Activated B cell treated with CpG ODN at 0.5 μM for 24 hours (primary cell): ENCODE data around the gene SLC16A13. TPM values are rescaled to one million over a fixed set of nuclear protein-coding genes. Genes with fewer than 3 reads are reported as not detected.
A peak's percentile ranks its signal among the peaks of the same experiment; 100 is the strongest.

Experiments used
- ATAC-seq: fragments of 200-7000 bp; cut with Tn5 transposase; one replicate; pipeline ENCODE4 v1.10.0; 2021; ENCODE audit warnings: low read depth, mild to moderate bottlenecking, moderate library complexity
- CTCF ChIA-PET: fragments of 350-600 bp; sonication (Branson Sonifier 250); formaldehyde crosslinking; loops from one replicate; lab custom pipeline; 2021; ENCODE audit warnings: antibody characterized with exemption; lab: Charles Lee
- POLR2A ChIA-PET: fragments of 350-600 bp; sonication (Branson Sonifier 250); formaldehyde crosslinking; loops from one replicate; lab custom pipeline; 2021; ENCODE audit warnings: antibody characterized with exemption; lab: Charles Lee
- DNase-seq: peaks from one replicate; pipeline ENCODE4 v3.0.0; 2022
- H3K27ac Mint-ChIP-seq: one replicate; pipeline ENCODE4 v1.8.0; 2020; ENCODE audit warnings: mixed read lengths
- H3K27me3 Mint-ChIP-seq: one replicate; pipeline ENCODE4 v1.8.0; 2021; ENCODE audit warnings: mixed read lengths
- H3K36me3 Mint-ChIP-seq: one replicate; pipeline ENCODE4 v1.8.0; 2021; ENCODE audit warnings: low read depth, mixed read lengths
- H3K4me1 Mint-ChIP-seq: one replicate; pipeline ENCODE4 v1.8.0; 2021; ENCODE audit warnings: mixed read lengths
- H3K4me3 Mint-ChIP-seq: one replicate; pipeline ENCODE4 v1.8.0; 2020; ENCODE audit warnings: mild to moderate bottlenecking, mixed read lengths
- H3K9me3 Mint-ChIP-seq: one replicate; pipeline ENCODE4 v1.8.0; 2020; ENCODE audit warnings: mixed read lengths
- intact Hi-C: fragments of 100-400 bp; cut with micrococcal nuclease; formaldehyde crosslinking; loops from one replicate; pipeline ENCODE4 v1.15.1; 2024
- total RNA-seq: library from RNA; stranded (reverse); gene quantifications from 2 replicates; pipeline ENCODE4 v1.2.3, GENCODE V29; 2022
- TF ChIP-seq, protein P1 (sequence below): fragments of 200-600 bp; IDR thresholded peaks from one replicate; pipeline ENCODE4 v1.8.0; 2022; ENCODE audit warnings: antibody characterized with exemption, mild to moderate bottlenecking

The SLC16A13 gene
- total RNA-seq, 1 donor from 2014 or later: 11.8 TPM

GRCh38 chr17:7022781-7023571 is 12.8 kb upstream of the SLC16A13 start, which contains the start of gene BCL6B:
Gene BCL6B, plus strand, starts transcription at chr17:7023050. Its CDS starts 622 bp downstream, at chr17:7023672.
- intact Hi-C loops: loop anchor here (1.0 kb wide), 6 partner anchors 9 to 180 kb away; a partner anchor contains a TSS
- CTCF ChIA-PET: interaction anchor here (0.7 to 3.9 kb wide), 9 partner anchors 12 to 180 kb away, joined by 3 to 48 read pairs (median 16); no protein-coding TSS in a partner anchor
- TF ChIP-seq, protein P1, sequence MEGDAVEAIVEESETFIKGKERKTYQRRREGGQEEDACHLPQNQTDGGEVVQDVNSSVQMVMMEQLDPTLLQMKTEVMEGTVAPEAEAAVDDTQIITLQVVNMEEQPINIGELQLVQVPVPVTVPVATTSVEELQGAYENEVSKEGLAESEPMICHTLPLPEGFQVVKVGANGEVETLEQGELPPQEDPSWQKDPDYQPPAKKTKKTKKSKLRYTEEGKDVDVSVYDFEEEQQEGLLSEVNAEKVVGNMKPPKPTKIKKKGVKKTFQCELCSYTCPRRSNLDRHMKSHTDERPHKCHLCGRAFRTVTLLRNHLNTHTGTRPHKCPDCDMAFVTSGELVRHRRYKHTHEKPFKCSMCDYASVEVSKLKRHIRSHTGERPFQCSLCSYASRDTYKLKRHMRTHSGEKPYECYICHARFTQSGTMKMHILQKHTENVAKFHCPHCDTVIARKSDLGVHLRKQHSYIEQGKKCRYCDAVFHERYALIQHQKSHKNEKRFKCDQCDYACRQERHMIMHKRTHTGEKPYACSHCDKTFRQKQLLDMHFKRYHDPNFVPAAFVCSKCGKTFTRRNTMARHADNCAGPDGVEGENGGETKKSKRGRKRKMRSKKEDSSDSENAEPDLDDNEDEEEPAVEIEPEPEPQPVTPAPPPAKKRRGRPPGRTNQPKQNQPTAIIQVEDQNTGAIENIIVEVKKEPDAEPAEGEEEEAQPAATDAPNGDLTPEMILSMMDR: no peak
- POLR2A ChIA-PET: interaction anchor here (0.6 to 7.4 kb wide), 18 partner anchors 9 to 1170 kb away, joined by 3 to 112 read pairs (median 5); partner anchors contain the start of genes DLG4, MPDU1, RNASEK and SLC16A13
- no peak for ATAC-seq
- H3K36me3 Mint-ChIP-seq: peaks cover under 1% of the 10 kb centered on the region
- peak within 1 kb of the TSS; percentile 82 for H3K4me3 Mint-ChIP-seq
- no peaks in the 10 kb centered on the region for H3K9me3 Mint-ChIP-seq
- DNase-seq: no peak
- peak within 1 kb of the TSS; percentile 85 for H3K27ac Mint-ChIP-seq
- peaks cover 27% of the 10 kb centered on the region for H3K4me1 Mint-ChIP-seq
- H3K27me3 Mint-ChIP-seq: no peaks in the 10 kb centered on the region

DNA sequence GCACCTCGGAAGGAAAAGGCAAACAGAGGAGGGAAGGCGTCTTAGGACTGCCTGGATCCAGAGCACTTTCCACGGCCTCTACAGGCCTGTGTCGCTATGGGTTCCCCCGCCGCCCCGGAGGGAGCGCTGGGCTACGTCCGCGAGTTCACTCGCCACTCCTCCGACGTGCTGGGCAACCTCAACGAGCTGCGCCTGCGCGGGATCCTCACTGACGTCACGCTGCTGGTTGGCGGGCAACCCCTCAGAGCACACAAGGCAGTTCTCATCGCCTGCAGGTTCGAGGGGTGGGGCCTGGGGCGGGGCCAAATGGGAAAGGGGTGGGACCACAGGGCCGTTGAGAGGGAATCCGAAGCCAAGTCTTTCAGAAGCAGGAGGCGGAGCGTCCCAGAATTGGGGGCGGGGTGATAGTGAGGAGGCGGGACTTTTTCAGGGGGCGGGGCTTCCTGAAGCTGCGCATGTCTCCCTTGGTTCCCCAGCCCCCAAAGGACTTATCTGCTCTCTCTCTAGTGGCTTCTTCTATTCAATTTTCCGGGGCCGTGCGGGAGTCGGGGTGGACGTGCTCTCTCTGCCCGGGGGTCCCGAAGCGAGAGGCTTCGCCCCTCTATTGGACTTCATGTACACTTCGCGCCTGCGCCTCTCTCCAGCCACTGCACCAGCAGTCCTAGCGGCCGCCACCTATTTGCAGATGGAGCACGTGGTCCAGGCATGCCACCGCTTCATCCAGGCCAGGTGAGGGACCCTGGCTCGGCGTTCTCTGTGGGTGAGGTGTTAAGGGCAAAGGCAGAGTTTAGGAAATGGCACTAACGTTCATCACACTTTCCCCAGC is 12.0 kb upstream of the SLC16A13 start:
- Mint-ChIP-seq H3K9me3 (no peaks in the 10 kb centered on the region), H3K36me3 (no peaks in the 10 kb centered on the region), H3K4me1 (peaks cover 27% of the 10 kb centered on the region), H3K27me3 (no peaks in the 10 kb centered on the region), H3K4me3 (peak overlapping the region; percentile 82), H3K27ac (peak overlapping the region; percentile 85)
- DNase-seq: peak; percentile 88
- CTCF ChIA-PET: interaction anchor here (3.9 kb wide), 1 partner anchor 109 kb away, joined by 48 read pairs; no protein-coding TSS in a partner anchor
- TF ChIP-seq, protein P1: no peak
- intact Hi-C loops: no loop called here
- POLR2A ChIA-PET: interaction anchor here (0.6 to 7.4 kb wide), 14 partner anchors 10 to 1169 kb away, joined by 3 to 112 read pairs (median 4); partner anchors contain the start of genes DLG4, MPDU1, RNASEK and SLC16A13
- ATAC-seq: peak; percentile 81

DNA sequence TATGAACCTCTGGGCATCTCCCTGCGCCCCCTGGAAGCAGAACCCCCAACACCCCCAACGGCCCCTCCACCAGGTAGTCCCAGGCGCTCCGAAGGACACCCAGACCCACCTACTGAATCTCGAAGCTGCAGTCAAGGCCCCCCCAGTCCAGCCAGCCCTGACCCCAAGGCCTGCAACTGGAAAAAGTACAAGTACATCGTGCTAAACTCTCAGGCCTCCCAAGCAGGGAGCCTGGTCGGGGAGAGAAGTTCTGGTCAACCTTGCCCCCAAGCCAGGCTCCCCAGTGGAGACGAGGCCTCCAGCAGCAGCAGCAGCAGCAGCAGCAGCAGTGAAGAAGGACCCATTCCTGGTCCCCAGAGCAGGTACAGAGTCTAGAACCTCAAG is 11.4 kb upstream of the SLC16A13 start:
- intact Hi-C loops: no loop called here
- CTCF ChIA-PET: no interaction called here
- POLR2A ChIA-PET: interaction anchor here (0.6 to 7.4 kb wide), 7 partner anchors 11 to 1149 kb away, joined by 3 to 112 read pairs (median 5); partner anchors contain the start of genes MPDU1, RNASEK and SLC16A13
- H3K27ac Mint-ChIP-seq: no peak overlapping the region
- H3K27me3 Mint-ChIP-seq: no peaks in the 10 kb centered on the region
- DNase-seq: no peak
- H3K36me3 Mint-ChIP-seq: no peaks in the 10 kb centered on the region
- peaks cover 32% of the 10 kb centered on the region for H3K4me1 Mint-ChIP-seq
- ATAC-seq: no peak
- H3K9me3 Mint-ChIP-seq: no peaks in the 10 kb centered on the region
- no peak overlapping the region for H3K4me3 Mint-ChIP-seq
- TF ChIP-seq, protein P1: no peak

DNA sequence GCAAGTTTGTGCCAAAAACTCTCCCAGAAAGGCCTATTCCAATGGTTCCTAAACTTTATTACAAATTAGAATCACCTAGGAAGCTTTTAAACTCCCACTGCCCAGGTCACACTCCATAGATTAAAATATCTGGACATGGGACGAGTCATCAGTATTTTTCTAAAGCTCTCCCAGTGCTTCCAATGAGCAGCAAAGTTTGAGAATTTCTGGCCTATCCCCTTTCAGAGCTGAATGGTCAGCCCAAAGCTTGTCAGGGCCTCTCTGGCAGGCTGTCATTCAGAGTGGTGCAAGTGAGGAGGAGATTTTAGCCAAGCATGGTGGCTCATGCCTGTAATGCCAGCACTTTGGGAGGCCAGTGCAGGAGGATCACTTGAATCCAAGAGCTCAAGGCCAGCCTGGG is 10.6 kb upstream of the SLC16A13 start:
- no peak overlapping the region for H3K27ac Mint-ChIP-seq
- H3K36me3 Mint-ChIP-seq: no peaks in the 10 kb centered on the region
- DNase-seq (no peak), ATAC-seq (no peak)
- no peaks in the 10 kb centered on the region for H3K27me3 Mint-ChIP-seq
- intact Hi-C loops: no loop called here
- ChIA-PET CTCF (interaction anchor here (1.0 to 1.8 kb wide), 3 partner anchors 10 to 21 kb away, joined by 3 to 5 read pairs (median 3); partner anchors contain the start of gene SLC16A13), POLR2A (interaction anchor here (0.5 to 7.4 kb wide), 4 partner anchors 11 to 18 kb away, joined by 3 to 112 read pairs (median 22); partner anchors contain the start of genes RNASEK and SLC16A13)
- H3K4me3 Mint-ChIP-seq: no peak overlapping the region
- TF ChIP-seq, protein P1: no peak
- no peaks in the 10 kb centered on the region for H3K9me3 Mint-ChIP-seq
- H3K4me1 Mint-ChIP-seq: peaks cover 40% of the 10 kb centered on the region
